Activated gamma-delta T cell treated with anti-CD3 and anti-CD28 coated beads, Interleukin-2, amount 50 U/mL, for 16 hours (primary cell): Measurements from ENCODE around the gene FOXP3.
A peak's percentile ranks its signal among the peaks of the same experiment; 100 is the strongest.

Experiments
- DNase-seq: peaks from one replicate; pipeline ENCODE4 v3.0.0-alpha.2; 2020; ENCODE audit warnings: low read depth

Gene FOXP3

GRCh38 chrX:49249616-49250015, 14.9 kb downstream of the FOXP3 start:
- DNase-seq, result no peak

- no peak for DNase-seq
Measured at GRCh38 chrX:49249071-49249470, 15.4 kb downstream of the FOXP3 start.

- no peak for DNase-seq
Measured at GRCh38 chrX:49247916-49248811, 16.3 kb downstream of the FOXP3 start.

- no peak for DNase-seq
Measured at GRCh38 chrX:49247346-49247745, 17.2 kb downstream of the FOXP3 start.

GRCh38 chrX:49246541-49246940, 18.0 kb downstream of the FOXP3 start:
- no peak for DNase-seq

- DNase-seq, result no peak
Measured at GRCh38 chrX:49244207-49244606, 20.3 kb downstream of the FOXP3 start.

GRCh38 chrX:49243166-49243565, 21.3 kb downstream of the FOXP3 start:
- DNase-seq, result no peak

GRCh38 chrX:49242545-49243066, 21.9 kb downstream of the FOXP3 start:
- DNase-seq, result no peak

- no peak for DNase-seq
Measured at GRCh38 chrX:49238735-49239134, 25.8 kb downstream of the FOXP3 start.

GRCh38 chrX:49237060-49237459, 27.4 kb downstream of the FOXP3 start:
- DNase-seq, result no peak

GRCh38 chrX:49233887-49234555, 30.5 kb downstream of the FOXP3 start:
- no peak for DNase-seq

- no peak for DNase-seq
Measured at GRCh38 chrX:49233176-49233575, 31.3 kb downstream of the FOXP3 start, which contains the start of gene CACNA1F. Gene CACNA1F (minus strand): TSS chrX:49233340. CDS start chrX:49233309, 31 bp downstream.

GRCh38 chrX:49232525-49232924, 32.0 kb downstream of the FOXP3 start:
- no peak for DNase-seq

- no peak for DNase-seq
Measured at GRCh38 chrX:49231333-49232000, 33.0 kb downstream of the FOXP3 start.

GRCh38 chrX:49230500-49231232, 33.8 kb downstream of the FOXP3 start:
- DNase-seq, result peak; percentile 16

- DNase-seq, result no peak
Measured at GRCh38 chrX:49228185-49228584, 36.3 kb downstream of the FOXP3 start.

- no peak for DNase-seq
Measured at GRCh38 chrX:49227726-49228125, 36.8 kb downstream of the FOXP3 start.

GRCh38 chrX:49226946-49227345, 37.6 kb downstream of the FOXP3 start:
- DNase-seq, result no peak

- no peak for DNase-seq
Measured at GRCh38 chrX:49225858-49226257, 38.7 kb downstream of the FOXP3 start.

GRCh38 chrX:49221868-49222267, 42.6 kb downstream of the FOXP3 start:
- DNase-seq, result no peak

- DNase-seq, result no peak
Measured at GRCh38 chrX:49220100-49220499, 44.4 kb downstream of the FOXP3 start.
